GM18951 (cell line): ENCODE results near the gene PCDHGA4.
"Not testable (repeated sequence)": the region's sequence is repeated elsewhere in the genome, so short reads cannot be mapped to it uniquely, and the experiment has no call there.

ENCODE experiments used
- POLR2A ChIP-seq: IDR thresholded peaks from 4 replicates; pipeline ENCODE4 v1.6.1; 2011; ENCODE audit warnings: mild to moderate bottlenecking; ENCODE audit not compliant: insufficient read length, insufficient read depth; ENCODE audit errors: extremely low read depth
- in situ Hi-C: fragments of 300-500 bp; cut with MboI; formaldehyde crosslinking; loops from one replicate; pipeline ENCODE4 v1.12.0; 2022; ENCODE audit warnings: low sequenced_read_pairs, mixed read lengths, inconsistent platforms; ENCODE audit not compliant: unreplicated experiment

The PCDHGA4 gene

DNA sequence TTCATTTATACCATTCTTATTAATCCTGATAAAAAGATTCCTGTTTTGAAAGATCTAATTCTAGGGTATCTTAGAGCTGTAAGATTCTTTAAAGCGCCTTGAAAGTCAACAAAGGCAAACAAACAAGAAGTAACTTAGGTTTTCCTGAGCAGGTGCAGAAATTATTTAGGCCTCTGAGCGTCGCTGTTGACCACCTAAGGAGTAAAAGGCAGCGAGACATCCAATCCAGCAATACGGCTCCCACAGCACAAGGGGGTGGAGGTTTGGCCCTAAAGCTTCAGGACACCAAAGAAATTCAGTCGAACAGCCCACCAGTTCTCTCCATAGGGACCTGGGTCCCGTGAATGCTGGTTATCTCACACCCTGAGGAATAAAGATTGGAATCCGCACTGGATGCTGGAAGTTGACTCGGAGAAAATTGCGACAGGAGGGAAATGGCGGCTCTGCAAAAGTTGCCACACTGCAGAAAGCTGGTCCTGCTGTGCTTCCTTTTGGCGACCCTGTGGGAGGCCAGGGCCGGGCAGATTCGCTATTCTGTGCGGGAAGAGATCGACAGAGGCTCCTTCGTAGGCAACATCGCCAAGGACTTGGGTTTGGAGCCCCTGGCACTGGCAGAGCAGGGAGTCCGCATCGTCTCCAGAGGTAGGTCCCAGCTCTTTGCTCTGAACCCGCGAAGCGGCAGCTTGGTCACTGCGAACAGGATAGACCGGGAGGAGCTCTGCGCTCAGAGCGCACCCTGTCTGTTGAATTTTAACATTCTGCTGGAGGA is 16.1 kb upstream of the PCDHGA4 start, which contains the start of gene PCDHGA2:
TSS of gene PCDHGA2 (plus strand) at position 223 of the 769 bp plus-strand sequence.
- in situ Hi-C loops: no loop called here
- no peak for TF ChIP-seq POLR2A

GRCh38 chr5:141340781-141341354 is 14.0 kb upstream of the PCDHGA4 start:
- in situ Hi-C loops: not testable (repeated sequence)

- in situ Hi-C loops: no loop called here
These were observed 12.0 kb upstream of the PCDHGA4 start for GRCh38 chr5:141342773-141343172.

DNA sequence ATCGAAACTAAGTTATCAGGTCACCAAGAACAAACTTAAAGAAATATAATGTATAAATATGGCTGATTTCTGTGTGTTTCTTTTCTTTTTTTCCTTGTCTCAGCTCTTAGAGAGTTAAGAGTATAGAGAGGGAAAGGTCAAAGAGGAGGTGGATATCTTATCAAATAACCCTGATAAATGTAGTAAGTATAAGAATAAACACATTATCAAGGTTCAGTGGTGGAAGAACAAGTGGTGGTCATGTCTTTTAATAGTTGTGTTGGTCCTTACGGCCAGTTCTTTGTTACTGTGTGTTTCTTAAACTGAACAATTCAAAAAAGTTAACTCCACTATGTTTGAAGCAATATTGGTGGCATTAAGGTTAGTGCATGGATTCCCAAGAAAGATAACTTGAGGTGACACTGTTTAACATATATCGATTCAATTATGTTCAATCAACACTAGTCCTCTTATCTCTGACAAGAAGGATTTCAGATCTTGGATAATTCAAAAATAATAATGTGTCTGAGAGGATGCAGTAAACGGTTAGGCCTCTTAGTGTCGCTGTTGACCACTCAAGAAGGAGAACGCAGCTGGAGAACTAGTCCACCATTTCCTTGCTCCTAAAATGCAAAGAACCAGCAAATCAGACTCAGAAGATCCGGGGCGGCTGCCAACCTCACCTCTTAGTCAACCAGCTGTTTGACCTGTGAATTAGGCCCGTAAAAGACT is 11.4 kb upstream of the PCDHGA4 start, which contains the start of gene PCDHGA3:
TSS of gene PCDHGA3 (plus strand) at position 588 of the 711 bp plus-strand sequence. CDS start 205 bp downstream, outside the sequence.
- in situ Hi-C loops: no loop called here
- TF ChIP-seq POLR2A: no peak

More at GRCh38 chr5:141342773-141343172, 12.0 kb upstream of the PCDHGA4 start:
- no peak for TF ChIP-seq POLR2A

DNA sequence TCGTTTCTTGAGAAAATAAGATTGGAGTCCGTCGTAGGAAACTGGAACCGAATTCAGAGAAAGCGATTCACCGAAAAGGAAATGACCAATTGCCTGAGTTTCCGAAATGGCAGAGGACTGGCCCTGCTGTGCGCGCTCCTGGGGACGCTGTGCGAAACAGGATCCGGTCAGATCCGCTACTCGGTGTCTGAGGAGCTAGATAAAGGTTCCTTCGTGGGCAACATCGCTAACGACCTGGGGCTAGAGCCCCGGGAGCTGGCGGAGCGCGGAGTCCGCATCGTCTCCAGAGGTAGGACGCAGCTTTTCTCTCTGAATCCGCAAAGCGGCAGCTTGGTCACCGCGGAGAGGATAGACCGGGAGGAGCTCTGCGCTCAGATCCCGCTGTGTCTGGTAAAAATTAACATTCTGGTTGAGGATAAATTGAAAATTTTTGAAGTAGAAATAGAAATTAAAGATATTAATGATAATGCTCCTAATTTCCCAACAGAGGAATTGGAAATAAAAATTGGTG is 10.8 kb upstream of the PCDHGA4 start:
- no peak for TF ChIP-seq POLR2A
- in situ Hi-C loops: no loop called here

GRCh38 chr5:141345327-141345726 is 9.5 kb upstream of the PCDHGA4 start:
- in situ Hi-C loops: no loop called here

DNA sequence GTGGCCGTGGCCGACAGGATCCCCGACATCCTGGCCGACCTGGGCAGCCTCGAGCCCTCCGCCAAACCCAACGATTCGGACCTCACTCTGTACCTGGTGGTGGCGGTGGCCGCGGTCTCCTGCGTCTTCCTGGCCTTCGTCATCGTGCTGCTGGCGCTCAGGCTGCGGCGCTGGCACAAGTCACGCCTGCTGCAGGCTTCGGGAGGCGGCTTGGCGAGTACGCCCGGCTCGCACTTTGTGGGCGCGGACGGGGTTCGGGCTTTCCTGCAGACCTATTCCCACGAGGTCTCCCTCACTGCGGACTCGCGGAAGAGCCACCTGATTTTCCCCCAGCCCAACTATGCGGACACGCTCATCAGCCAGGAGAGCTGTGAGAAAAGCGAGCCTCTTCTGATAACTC is 8.8 kb upstream of the PCDHGA4 start:
- in situ Hi-C loops: not testable (repeated sequence)

More at GRCh38 chr5:141345327-141345726, 9.5 kb upstream of the PCDHGA4 start:
- no peak for TF ChIP-seq POLR2A

GRCh38 chr5:141349917-141350619 is 4.8 kb upstream of the PCDHGA4 start, which contains the start of gene PCDHGB1:
Gene PCDHGB1 (plus strand): TSS chr5:141350099. CDS start chr5:141350261, 162 bp downstream.
- no peak for TF ChIP-seq POLR2A
- in situ Hi-C loops: no loop called here

DNA sequence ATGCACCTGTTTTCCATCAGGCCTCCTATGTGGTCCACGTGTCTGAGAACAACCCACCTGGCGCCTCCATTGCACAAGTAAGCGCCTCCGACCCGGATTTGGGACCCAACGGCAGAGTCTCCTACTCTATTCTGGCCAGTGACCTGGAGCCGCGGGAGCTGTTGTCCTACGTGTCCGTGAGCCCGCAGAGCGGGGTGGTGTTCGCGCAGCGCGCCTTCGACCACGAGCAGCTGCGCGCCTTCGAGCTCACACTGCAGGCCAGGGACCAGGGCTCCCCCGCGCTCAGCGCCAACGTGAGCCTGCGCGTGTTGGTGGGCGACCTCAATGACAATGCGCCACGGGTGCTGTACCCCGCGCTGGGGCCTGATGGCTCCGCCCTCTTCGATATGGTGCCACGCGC is 3.2 kb upstream of the PCDHGA4 start:
- in situ Hi-C loops: no loop called here

DNA sequence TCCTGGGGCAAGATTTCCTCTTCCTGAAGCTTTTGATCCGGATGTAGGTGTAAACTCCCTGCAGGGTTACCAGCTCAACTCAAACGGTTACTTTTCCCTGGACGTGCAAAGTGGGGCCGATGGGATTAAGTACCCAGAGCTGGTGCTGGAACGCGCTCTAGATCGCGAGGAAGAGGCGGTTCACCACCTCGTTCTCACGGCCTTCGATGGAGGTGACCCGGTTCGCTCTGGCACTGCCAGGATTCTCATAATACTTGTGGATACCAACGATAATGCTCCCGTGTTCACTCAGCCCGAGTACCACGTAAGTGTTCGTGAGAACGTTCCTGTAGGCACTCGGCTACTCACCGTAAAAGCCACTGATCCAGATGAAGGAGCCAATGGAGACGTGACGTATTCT is 820 bp downstream of the PCDHGA4 start:
- TF ChIP-seq POLR2A: no peak
- in situ Hi-C loops: no loop called here

More for the DNA sequence above, 3.2 kb upstream of the PCDHGA4 start:
- no peak for TF ChIP-seq POLR2A

DNA sequence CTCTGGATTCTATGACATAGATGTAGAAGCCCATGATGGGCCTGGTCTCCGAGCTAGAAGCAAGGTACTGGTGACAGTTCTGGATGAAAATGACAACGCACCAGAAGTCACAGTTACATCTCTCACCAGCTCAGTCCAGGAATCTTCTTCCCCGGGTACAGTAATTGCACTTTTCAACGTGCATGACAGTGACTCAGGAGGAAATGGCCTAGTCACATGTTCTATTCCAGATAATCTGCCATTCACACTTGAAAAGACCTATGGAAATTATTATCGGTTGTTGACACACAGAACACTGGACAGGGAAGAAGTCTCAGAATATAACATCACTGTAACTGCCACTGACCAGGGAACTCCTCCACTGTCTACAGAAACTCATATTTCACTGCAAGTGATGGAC is 1.3 kb downstream of the PCDHGA4 start:
- no peak for TF ChIP-seq POLR2A
- in situ Hi-C loops: no loop called here

DNA sequence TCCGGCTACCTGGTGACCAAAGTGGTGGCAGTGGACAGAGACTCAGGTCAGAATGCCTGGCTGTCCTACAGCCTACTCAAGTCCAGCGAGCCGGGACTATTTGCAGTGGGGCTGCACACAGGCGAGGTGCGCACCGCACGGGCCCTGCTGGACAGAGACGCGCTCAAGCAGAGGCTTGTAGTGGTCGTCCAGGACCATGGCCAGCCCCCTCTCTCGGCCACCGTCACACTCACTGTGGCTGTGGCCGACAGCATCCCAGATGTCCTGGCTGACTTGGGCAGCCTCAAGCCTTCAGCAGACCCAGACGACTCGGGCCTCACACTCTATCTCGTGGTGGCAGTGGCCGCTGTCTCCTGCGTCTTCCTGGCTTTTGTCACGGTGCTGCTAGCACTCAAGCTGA is 2.1 kb downstream of the PCDHGA4 start:
- no peak for TF ChIP-seq POLR2A

More for the DNA sequence above, 2.1 kb downstream of the PCDHGA4 start:
- in situ Hi-C loops: no loop called here
